H1 (cell line): Measurements from ENCODE around the gene CARM1. TPM values are rescaled to one million over a fixed set of nuclear protein-coding genes. Genes with fewer than 3 reads are reported as not detected.

Experiments used
- BCL11A ChIP-seq, 2 experiments: IDR thresholded peaks; one replicate each; pipeline ENCODE4 v1.6.1; 2011; ENCODE audit warnings: low read depth in 2 of 2, low read length in 2 of 2, mild to moderate bottlenecking in 2 of 2
- CHD1 ChIP-seq: IDR thresholded peaks from 2 replicates; pipeline ENCODE4 v1.6.1; 2012; ENCODE audit warnings: low read depth, low read length, improper control_type of control experiment
- HDAC6 ChIP-seq: IDR thresholded peaks from one replicate; pipeline ENCODE4 v1.7.1; 2012; ENCODE audit warnings: low read depth, mild to moderate bottlenecking, inconsistent platforms, low read length, moderate library complexity
- JUN ChIP-seq: IDR thresholded peaks from 2 replicates; pipeline ENCODE4 v1.6.1; 2011; ENCODE audit warnings: low read depth, mild to moderate bottlenecking, improper control_type of control experiment, low read length
- POLR2A ChIP-seq, 2 experiments: IDR thresholded peaks; 1 replicate in 1 of 2; 2 replicates in 1 of 2; pipeline ENCODE4 v1.6.1; 2011; ENCODE audit warnings: low read depth in 2 of 2, low read length in 2 of 2, mild to moderate bottlenecking in 2 of 2; ENCODE audit errors: control extremely low read depth in 1 of 2
- RXRA ChIP-seq: IDR thresholded peaks from 2 replicates; pipeline ENCODE4 v1.6.1; 2011; ENCODE audit warnings: low read depth, mild to moderate bottlenecking, low read length, moderate library complexity; ENCODE audit not compliant: insufficient read depth
- SIX5 ChIP-seq: IDR thresholded peaks from 2 replicates; pipeline ENCODE4 v1.6.1; 2011; ENCODE audit warnings: mild to moderate bottlenecking, low read depth, low read length
- YY1 ChIP-seq: IDR thresholded peaks from 2 replicates; pipeline ENCODE4 v1.6.1; 2011; ENCODE audit warnings: low read depth, mild to moderate bottlenecking, low read length
- polyA plus RNA-seq, 7 experiments: library from polyadenylated mRNA; depleted of rRNA in 3 of 7; stranded (reverse) in 5 of 7; unstranded in 2 of 7; fragments of >200 nt in 5 of 7; fragments of 200-250 nt in 2 of 7; gene quantifications; 1 replicate in 5 of 7; 2 replicates in 1 of 7; 4 replicates in 1 of 7; pipeline versions ENCODE4 v1.2.1 to v1.2.3, GENCODE V29; 2011 to 2013; ENCODE audit warnings: missing spikeins in 2 of 7, mixed read lengths in 2 of 7
- total RNA-seq: library from RNA; stranded (reverse); fragmentation: NEBNext Ultra II Directional; extraction: Animal tissue kit (Norgen Biotek cat#: 25700); gene quantifications from 2 replicates; pipeline ENCODE4 v1.2.1, GENCODE V29; 2021
- TF ChIP-seq, protein P1 (sequence below): IDR thresholded peaks from 2 replicates; pipeline ENCODE4 v1.6.1; 2012; ENCODE audit warnings: low read length, inconsistent platforms
- TF ChIP-seq, protein P2 (sequence below): IDR thresholded peaks from 2 replicates; pipeline ENCODE4 v1.6.1; 2011; ENCODE audit warnings: low read depth, mild to moderate bottlenecking, low read length; ENCODE audit not compliant: insufficient read depth

CARM1 gene
- total and polyA plus RNA-seq, 2 of the 8 experiments (the other 6 are each of a cell fraction or from before 2014, with no cell fraction given) = 134 to 164 TPM

DNA sequence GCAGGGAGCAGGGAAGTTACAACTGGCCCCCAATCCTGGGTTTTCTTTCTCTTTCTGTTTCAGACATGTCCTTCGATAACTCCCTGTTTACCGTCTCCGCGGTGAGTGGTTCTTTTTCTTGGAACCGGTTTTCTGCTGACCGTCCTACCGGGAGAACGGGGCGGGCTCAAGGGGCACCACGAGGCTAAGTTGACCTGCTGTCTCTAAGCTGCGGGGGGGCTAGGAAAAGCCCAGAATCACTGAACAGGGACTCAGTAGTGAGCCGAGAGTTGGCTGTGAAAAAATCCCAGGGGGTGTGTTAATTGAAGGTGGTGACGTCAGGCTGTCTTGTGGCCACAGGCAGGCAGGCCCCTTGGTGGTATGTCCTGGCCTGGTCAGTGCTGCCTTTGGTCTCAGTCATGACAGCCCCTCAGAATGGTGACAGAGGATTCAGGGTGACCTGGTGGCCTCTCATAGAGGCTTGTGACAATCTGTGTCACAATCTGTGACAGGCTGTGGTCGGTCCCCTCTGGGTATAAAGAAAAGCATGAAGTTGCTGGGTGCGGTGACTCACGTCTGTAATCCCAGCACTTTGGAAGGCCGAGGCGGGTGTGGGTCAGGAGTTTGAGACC is 8.1 kb upstream of the CARM1 start (continued):
- TF ChIP-seq, protein P1, sequence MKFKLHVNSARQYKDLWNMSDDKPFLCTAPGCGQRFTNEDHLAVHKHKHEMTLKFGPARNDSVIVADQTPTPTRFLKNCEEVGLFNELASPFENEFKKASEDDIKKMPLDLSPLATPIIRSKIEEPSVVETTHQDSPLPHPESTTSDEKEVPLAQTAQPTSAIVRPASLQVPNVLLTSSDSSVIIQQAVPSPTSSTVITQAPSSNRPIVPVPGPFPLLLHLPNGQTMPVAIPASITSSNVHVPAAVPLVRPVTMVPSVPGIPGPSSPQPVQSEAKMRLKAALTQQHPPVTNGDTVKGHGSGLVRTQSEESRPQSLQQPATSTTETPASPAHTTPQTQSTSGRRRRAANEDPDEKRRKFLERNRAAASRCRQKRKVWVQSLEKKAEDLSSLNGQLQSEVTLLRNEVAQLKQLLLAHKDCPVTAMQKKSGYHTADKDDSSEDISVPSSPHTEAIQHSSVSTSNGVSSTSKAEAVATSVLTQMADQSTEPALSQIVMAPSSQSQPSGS = no peak
- TF ChIP-seq JUN (no peak), SIX5 (no peak), YY1 (no peak), RXRA (no peak), BCL11A (IDR thresholded peaks at IDR 0.05; ENCODE audit: low read depth in 2 of 2, low read length in 2 of 2) (no peak), CHD1 (no peak), HDAC6 (no peak), POLR2A (IDR thresholded peaks at IDR 0.05; ENCODE audit: control extremely low read depth in 1 of 2, low read depth in 2 of 2, low read length in 2 of 2) (no peak)
- TF ChIP-seq, protein P2, sequence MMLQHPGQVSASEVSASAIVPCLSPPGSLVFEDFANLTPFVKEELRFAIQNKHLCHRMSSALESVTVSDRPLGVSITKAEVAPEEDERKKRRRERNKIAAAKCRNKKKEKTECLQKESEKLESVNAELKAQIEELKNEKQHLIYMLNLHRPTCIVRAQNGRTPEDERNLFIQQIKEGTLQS = no peak
- TF ChIP-seq, all 59 proteins: peak for 0
